Measurements from ENCODE around the gene TRPM1.

The TRPM1 gene

DNA sequence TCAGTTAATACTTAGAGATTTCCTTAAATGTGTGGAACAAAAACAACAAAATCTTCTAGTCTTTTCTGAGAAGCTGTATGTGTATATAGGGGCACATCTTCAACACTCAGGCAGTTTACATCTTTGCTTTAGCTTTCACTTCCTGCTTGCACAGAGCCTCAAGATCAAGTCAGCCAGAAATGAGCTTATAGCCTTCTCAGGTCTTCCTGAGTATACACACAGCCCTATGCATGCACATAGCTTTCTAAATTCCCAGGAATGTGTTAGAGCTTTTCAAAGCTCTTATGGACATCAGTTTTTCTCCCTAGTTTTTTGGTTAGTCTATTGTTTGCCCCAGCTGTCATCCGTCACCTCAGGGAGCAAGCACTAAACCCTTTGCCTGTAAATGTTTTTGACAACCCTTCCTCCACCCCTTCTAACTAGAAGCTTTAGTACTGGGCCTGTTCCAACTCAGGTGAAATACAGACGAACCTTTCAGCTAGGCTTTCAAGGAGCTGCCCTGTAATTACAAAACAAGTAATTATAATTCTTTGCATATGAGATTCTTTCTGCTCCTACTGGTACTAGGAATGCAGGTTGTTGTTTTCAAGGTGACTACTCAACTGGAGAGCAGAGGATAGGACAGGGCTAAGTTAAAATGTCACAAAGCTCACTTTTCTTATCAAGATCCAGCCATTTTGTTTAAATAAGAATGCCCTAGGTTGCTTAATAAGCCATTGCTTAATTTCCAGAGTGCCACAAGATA, 87.5 kb downstream of the TRPM1 start:
- FAIRE-seq = no peak

- FAIRE-seq = no peak
Measured at GRCh38 chr15:31012455-31012854, 89.1 kb downstream of the TRPM1 start.

- FAIRE-seq = no peak
Measured at GRCh38 chr15:31010036-31010435, 91.5 kb downstream of the TRPM1 start.

DNA sequence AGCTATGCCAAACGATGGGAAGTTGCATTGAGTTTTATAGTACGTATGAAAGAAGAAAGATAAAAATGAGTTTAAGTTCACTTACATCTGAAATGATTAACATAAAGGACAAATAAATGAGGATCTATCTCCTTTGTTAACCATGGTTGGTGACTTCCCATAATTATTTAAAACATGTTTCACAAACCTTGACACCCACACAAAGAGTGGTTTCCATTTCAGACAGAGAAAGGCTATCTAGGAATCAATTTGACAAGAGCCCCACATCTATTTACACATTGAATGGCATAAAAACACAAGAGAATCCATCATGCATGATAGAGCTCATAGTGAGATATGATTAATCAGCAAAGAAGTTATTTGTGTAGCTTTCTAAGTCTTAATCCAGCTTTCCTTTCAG, 95.9 kb downstream of the TRPM1 start:
- no peak for FAIRE-seq

DNA sequence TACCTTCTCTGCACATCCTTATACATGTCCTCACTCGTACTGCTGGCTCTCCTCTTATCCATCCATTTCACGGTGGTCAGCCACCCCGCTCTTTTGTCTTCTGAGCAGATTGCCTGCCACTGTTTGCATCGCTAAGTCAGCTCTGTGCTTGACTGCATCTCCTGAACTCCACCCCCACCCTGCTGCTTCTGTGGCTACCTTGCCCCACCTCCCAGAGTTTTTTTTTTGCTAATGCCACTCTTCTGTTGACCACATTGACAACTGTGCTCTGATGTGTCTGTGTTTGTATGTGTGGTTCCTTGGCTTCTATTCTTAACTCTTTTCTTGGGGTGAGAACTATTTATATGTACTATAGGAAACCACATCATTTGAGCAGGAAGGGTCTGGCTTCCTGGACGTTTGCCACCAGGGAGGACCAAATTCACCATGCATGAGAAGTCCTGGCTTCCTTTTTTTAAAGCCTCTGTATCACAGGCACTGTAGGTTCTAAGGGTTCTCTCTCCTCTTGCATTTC, 97.2 kb downstream of the TRPM1 start:
- FAIRE-seq = no peak

- FAIRE-seq = no peak
Measured at GRCh38 chr15:31001702-31002101, 99.8 kb downstream of the TRPM1 start.

DNA sequence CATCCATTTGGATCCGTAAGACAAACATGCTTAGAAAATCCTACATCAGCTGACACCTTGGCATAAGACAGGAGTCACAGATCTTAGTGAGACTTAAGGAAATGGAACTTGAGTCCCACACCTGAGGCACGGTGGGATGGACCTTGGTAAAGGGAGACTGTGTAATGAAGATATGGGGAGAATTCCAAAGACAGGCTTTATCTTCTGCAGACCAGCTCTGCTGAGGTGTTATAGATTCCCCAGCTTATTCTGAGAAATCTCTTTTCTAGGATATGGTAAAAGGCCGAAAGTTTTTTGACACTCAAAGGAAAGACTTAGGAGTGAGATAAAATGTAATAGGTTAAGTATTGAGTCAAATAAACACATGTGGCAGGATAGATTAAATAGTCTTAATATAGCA, 101.8 kb downstream of the TRPM1 start:
- FAIRE-seq = no peak

GRCh38 chr15:30997270-30997669, 104.3 kb downstream of the TRPM1 start:
- no peak for FAIRE-seq

DNA sequence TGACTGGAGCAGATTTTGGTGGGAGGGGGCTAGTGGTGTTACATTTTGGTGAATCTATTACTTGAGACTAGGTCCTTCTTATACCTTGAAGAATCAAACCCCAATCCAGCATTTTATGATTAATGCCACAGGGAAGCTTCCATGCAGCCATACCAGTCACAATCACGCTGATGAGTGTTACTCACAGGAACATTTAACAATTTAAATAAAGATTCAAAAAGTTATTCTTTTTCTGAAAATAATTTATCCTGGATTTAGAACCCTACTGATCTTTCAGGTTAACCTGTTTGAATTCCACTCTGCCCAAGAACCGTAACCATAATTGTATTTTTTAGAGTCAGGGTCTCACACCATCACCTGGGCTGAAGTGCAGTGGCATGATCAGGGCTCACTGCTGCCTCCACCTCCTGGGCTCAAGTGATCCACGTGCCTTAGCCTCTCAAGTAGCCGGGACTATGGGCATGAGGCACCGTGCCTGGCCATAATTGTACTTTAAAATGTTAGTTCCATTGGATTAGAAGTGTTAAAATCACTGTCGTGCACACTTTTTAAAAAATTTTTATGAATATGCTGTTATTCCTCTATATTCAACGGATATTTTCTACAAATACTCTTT, 109.2 kb downstream of the TRPM1 start:
- FAIRE-seq = no peak

- FAIRE-seq = no peak
Measured at GRCh38 chr15:30991255-30992235, 110.0 kb downstream of the TRPM1 start, which contains the start of gene MTMR10. MTMR10 (minus strand) TSS chr15:30991628; CDS start chr15:30991506, 122 bp downstream.

- FAIRE-seq = no peak
Measured at GRCh38 chr15:30990446-30991254, 110.9 kb downstream of the TRPM1 start.

GRCh38 chr15:30990036-30990435, 111.5 kb downstream of the TRPM1 start:
- FAIRE-seq = no peak

- no peak for FAIRE-seq
Measured at GRCh38 chr15:30985081-30985531, 116.4 kb downstream of the TRPM1 start.

GRCh38 chr15:30984542-30984941, 117.0 kb downstream of the TRPM1 start:
- no peak for FAIRE-seq

GRCh38 chr15:30984118-30984517, 117.4 kb downstream of the TRPM1 start:
- FAIRE-seq = no peak

DNA sequence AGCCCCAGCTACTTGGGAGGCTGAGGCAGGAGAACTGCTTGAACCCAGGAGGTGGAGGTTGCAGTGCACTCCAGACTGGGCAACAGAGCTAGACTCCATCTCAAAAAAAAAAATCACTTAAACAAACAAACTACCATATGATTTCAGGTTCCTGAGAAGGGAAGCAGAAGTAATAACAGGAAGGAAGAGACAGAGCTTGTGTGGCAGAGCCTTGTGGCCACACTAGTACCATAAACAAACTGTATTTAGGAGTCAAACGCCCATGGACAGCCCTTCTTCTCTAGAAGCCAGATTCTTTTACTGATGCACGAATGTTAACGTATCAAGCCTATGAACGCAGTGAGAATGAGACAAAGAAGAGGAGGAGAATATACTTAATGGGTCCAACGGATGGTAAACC, 122.1 kb downstream of the TRPM1 start:
- no peak for FAIRE-seq

DNA sequence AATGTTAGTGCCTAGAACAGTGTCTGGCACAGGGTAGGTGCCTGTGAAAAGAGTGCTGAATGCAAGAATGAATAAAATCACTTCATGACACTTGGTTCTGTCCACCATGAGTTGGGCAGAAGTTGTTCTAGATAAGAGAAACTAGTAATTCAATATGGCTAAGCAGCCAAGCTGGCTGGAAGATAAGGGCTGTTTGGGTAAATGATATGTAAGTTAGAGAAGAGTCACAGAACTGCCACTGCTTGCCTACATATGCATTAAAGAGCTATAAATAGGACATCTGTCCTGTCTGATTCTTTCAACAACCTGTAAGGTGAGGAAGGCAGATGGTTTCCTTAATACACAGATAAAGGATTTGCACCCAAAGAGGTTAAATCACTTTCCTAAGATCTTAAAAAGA, 123.2 kb downstream of the TRPM1 start:
- no peak for FAIRE-seq

GRCh38 chr15:30974112-30974511, 127.4 kb downstream of the TRPM1 start:
- FAIRE-seq = peak; percentile 9

DNA sequence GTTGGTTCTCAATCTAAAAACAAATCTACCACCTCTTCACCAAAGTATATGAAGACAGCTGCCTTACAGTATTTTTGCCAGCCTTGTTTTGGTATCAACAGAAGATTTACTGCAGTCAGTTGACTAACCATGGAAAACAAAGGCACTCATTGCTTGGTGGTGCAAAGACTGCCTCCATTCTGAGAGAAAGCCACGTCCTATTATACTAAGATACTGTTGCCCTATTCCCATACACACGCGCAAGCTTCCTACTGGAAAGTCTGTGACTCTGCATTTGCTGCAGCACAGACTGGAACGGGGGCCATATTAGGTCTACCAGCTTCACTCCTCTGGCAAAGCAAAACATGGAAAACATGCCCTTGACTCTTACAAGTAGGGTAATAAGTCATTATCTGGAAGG, 128.1 kb downstream of the TRPM1 start:
- no peak for FAIRE-seq

- no peak for FAIRE-seq
Measured at GRCh38 chr15:30969724-30970123, 131.8 kb downstream of the TRPM1 start.

DNA sequence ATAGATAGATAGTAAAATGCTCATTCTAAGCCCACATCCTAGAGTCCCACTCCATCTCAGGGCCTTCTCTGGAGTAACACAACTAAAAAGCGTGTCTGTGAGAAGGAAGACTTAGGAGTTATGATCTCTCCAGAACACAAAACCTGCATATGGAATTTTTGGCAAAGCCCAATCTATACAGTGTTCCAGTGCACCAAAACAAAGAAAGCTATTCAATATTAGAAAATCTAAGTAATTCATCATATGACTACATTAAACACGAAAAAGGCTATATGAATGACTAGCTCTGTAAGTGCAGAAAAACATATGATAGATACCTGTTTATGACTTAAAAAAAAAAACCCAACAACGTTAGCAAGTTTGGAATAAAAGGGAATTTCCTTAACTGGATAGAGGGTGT, 137.8 kb downstream of the TRPM1 start:
- no peak for FAIRE-seq

GRCh38 chr15:30962659-30963058, 138.9 kb downstream of the TRPM1 start:
- no peak for FAIRE-seq
